LNCAP (cell line): Measurements from ENCODE around the gene ZC3H13.

ENCODE experiments used
- CTCF ChIP-seq: fragments of 450-650 bp; IDR thresholded peaks from 2 replicates; pipeline ENCODE4 v1.5.1; 2017; ENCODE audit warnings: mild to moderate bottlenecking

ZC3H13 gene

GRCh38 chr13:46004491-46004890, 48.1 kb downstream of the ZC3H13 start:
- TF ChIP-seq CTCF = no peak

GRCh38 chr13:45996631-45997030, 55.9 kb downstream of the ZC3H13 start:
- no peak for TF ChIP-seq CTCF

- no peak for TF ChIP-seq CTCF
These were observed 57.3 kb downstream of the ZC3H13 start for GRCh38 chr13:45995245-45995644.

- no peak for TF ChIP-seq CTCF
These were observed 57.8 kb downstream of the ZC3H13 start for GRCh38 chr13:45994752-45995151.

GRCh38 chr13:45989607-45990006, 62.9 kb downstream of the ZC3H13 start:
- no peak for TF ChIP-seq CTCF

GRCh38 chr13:45975337-45975736, 77.2 kb downstream of the ZC3H13 start:
- no peak for TF ChIP-seq CTCF

- TF ChIP-seq CTCF = no peak
These were observed 78.0 kb downstream of the ZC3H13 start for GRCh38 chr13:45974500-45974899.

- TF ChIP-seq CTCF = no peak
These were observed 85.0 kb downstream of the ZC3H13 start for GRCh38 chr13:45967589-45967988.
